Measurements from ENCODE around the gene PCDHAC1.
"Not testable (repeated sequence)": the region's sequence is repeated elsewhere in the genome, so short reads cannot be mapped to it uniquely, and the experiment has no call there.

The PCDHAC1 gene

GRCh38 chr5:140925806-140926442 lies at the start of gene PCDHAC1:
PCDHAC1 (plus strand) TSS chr5:140926299; CDS start chr5:140926893, 594 bp downstream.
- DNase-seq, result peak; percentile 90

- DNase-seq, result not testable (repeated sequence)
These were observed 49.4 kb upstream of the PCDHAC1 start for GRCh38 chr5:140876541-140877261.

GRCh38 chr5:140877262-140877581 lies 48.9 kb upstream of the PCDHAC1 start:
- no peak for DNase-seq

GRCh38 chr5:140881889-140882590 lies 44.1 kb upstream of the PCDHAC1 start, which contains the start of gene PCDHA13:
PCDHA13 (plus strand) TSS chr5:140882124; CDS start chr5:140882269, 145 bp downstream.
- peak; percentile 90 for DNase-seq

GRCh38 chr5:140882591-140882899 lies 43.6 kb upstream of the PCDHAC1 start:
- DNase-seq, result peak; percentile 89

GRCh38 chr5:140883373-140883772 lies 42.7 kb upstream of the PCDHAC1 start:
- no peak for DNase-seq

- DNase-seq, result no peak
These were observed 42.0 kb upstream of the PCDHAC1 start for GRCh38 chr5:140883927-140884697.

GRCh38 chr5:140916325-140916724 lies 9.8 kb upstream of the PCDHAC1 start:
- no peak for DNase-seq

GRCh38 chr5:140923601-140924000 lies 2.5 kb upstream of the PCDHAC1 start:
- DNase-seq, result no peak

- DNase-seq, result peak; percentile 96
These were observed 536 bp downstream of the PCDHAC1 start for GRCh38 chr5:140926443-140927227.

- peak; percentile 67 for DNase-seq
These were observed 1.1 kb downstream of the PCDHAC1 start for GRCh38 chr5:140927228-140927573.

- no peak for DNase-seq
These were observed 9.0 kb downstream of the PCDHAC1 start for GRCh38 chr5:140934964-140935606.

- DNase-seq, result peak; percentile 46
These were observed 20.5 kb downstream of the PCDHAC1 start for GRCh38 chr5:140946578-140946977.

GRCh38 chr5:140951636-140952035 lies 25.5 kb downstream of the PCDHAC1 start:
- DNase-seq, result no peak

GRCh38 chr5:140953234-140953633 lies 27.1 kb downstream of the PCDHAC1 start:
- no peak for DNase-seq

GRCh38 chr5:140962190-140962589 lies 36.1 kb downstream of the PCDHAC1 start:
- DNase-seq, result no peak

- no peak for DNase-seq
These were observed 38.3 kb downstream of the PCDHAC1 start for GRCh38 chr5:140964356-140964755.

GRCh38 chr5:140965905-140966292 lies 39.8 kb downstream of the PCDHAC1 start:
- DNase-seq, result peak; percentile 66

GRCh38 chr5:140966293-140967225 lies 40.5 kb downstream of the PCDHAC1 start, which contains the start of gene PCDHAC2:
PCDHAC2 (plus strand) TSS chr5:140966476; CDS start chr5:140966767, 291 bp downstream.
- peak; percentile 92 for DNase-seq

GRCh38 chr5:140967226-140967893 lies 41.3 kb downstream of the PCDHAC1 start:
- no peak for DNase-seq

Data from DMS53 (cell line).